Measurements from ENCODE around the gene CAP2. TPM values are rescaled to one million over a fixed set of nuclear protein-coding genes. Genes with fewer than 3 reads are reported as not detected.

CAP2 gene
- total RNA-seq, 2 experiments from 2014 or later, result not detected

- H3K4me3 Mint-ChIP-seq, result no peak overlapping the region
- no peak for DNase-seq
- intact Hi-C loops (cut with micrococcal nuclease), result no loop called here
- CTCF ChIA-PET, result no interaction called here
- TF ChIP-seq CTCF (IDR thresholded peaks at IDR 0.05), result no peak
- no peak overlapping the region for H3K27ac Mint-ChIP-seq
- H3K36me3 Mint-ChIP-seq (ENCODE audit: low read depth), result no peaks in the 10 kb centered on the region
- H3K9me3 Mint-ChIP-seq, result no peaks in the 10 kb centered on the region
- H3K4me1 Mint-ChIP-seq (ENCODE audit: low read depth), result no peaks in the 10 kb centered on the region
- POLR2A ChIA-PET, result no interaction called here
- peaks cover 23% of the 10 kb centered on the region for H3K27me3 Mint-ChIP-seq
- ATAC-seq, result no peak
Observed at GRCh38 chr6:17494177-17494576, 100.8 kb downstream of the CAP2 start.

GRCh38 chr6:17494919-17495318, 101.5 kb downstream of the CAP2 start:
- DNase-seq (no peak), ATAC-seq (no peak)
- peaks cover 23% of the 10 kb centered on the region for H3K27me3 Mint-ChIP-seq
- no peak overlapping the region for H3K4me3 Mint-ChIP-seq
- H3K4me1 Mint-ChIP-seq (ENCODE audit: low read depth), result no peaks in the 10 kb centered on the region
- intact Hi-C loops (cut with micrococcal nuclease), result no loop called here
- no peak overlapping the region for H3K27ac Mint-ChIP-seq
- H3K36me3 Mint-ChIP-seq (ENCODE audit: low read depth), result no peaks in the 10 kb centered on the region
- ChIA-PET CTCF (no interaction called here), POLR2A (no interaction called here)
- TF ChIP-seq CTCF (IDR thresholded peaks at IDR 0.05), result no peak
- no peaks in the 10 kb centered on the region for H3K9me3 Mint-ChIP-seq

- no peaks in the 10 kb centered on the region for H3K4me1 Mint-ChIP-seq (ENCODE audit: low read depth)
- no peak overlapping the region for H3K4me3 Mint-ChIP-seq
- no peak overlapping the region for H3K27ac Mint-ChIP-seq
- DNase-seq, result no peak
- no peak for TF ChIP-seq CTCF (IDR thresholded peaks at IDR 0.05)
- no peak for ATAC-seq
- intact Hi-C loops (cut with micrococcal nuclease), result no loop called here
- no peaks in the 10 kb centered on the region for H3K36me3 Mint-ChIP-seq (ENCODE audit: low read depth)
- CTCF ChIA-PET, result no interaction called here
- H3K9me3 Mint-ChIP-seq, result no peaks in the 10 kb centered on the region
- POLR2A ChIA-PET, result no interaction called here
- peaks cover 12% of the 10 kb centered on the region for H3K27me3 Mint-ChIP-seq
Observed at GRCh38 chr6:17497535-17498095, 104.2 kb downstream of the CAP2 start.

- no peak overlapping the region for H3K4me3 Mint-ChIP-seq
- ChIA-PET POLR2A (no interaction called here), CTCF (no interaction called here)
Observed at GRCh38 chr6:17501442-17501841, 108.0 kb downstream of the CAP2 start.

More at GRCh38 chr6:17501442-17501841, 108.0 kb downstream of the CAP2 start:
- TF ChIP-seq CTCF (IDR thresholded peaks at IDR 0.05), result no peak
- ATAC-seq, result no peak
- no peak for DNase-seq
- Mint-ChIP-seq H3K27ac (no peak overlapping the region), H3K27me3 (peaks cover 3% of the 10 kb centered on the region), H3K36me3 (ENCODE audit: low read depth) (no peaks in the 10 kb centered on the region), H3K9me3 (no peaks in the 10 kb centered on the region), H3K4me1 (ENCODE audit: low read depth) (no peaks in the 10 kb centered on the region)
- intact Hi-C loops (cut with micrococcal nuclease), result no loop called here
